ENCODE measurements around the gene DUOXA1.

DUOXA1 gene

GRCh38 chr15:45131510-45131909 is 1.8 kb upstream of the DUOXA1 start:
- no peak for TF ChIP-seq FOXM1 (IDR thresholded peaks at IDR 0.05; ENCODE audit: borderline replicate concordance, low read depth)
- TF ChIP-seq MAX (IDR thresholded peaks at IDR 0.05): no peak
- no peak for TF ChIP-seq EGR1 (IDR thresholded peaks at IDR 0.05)

DNA sequence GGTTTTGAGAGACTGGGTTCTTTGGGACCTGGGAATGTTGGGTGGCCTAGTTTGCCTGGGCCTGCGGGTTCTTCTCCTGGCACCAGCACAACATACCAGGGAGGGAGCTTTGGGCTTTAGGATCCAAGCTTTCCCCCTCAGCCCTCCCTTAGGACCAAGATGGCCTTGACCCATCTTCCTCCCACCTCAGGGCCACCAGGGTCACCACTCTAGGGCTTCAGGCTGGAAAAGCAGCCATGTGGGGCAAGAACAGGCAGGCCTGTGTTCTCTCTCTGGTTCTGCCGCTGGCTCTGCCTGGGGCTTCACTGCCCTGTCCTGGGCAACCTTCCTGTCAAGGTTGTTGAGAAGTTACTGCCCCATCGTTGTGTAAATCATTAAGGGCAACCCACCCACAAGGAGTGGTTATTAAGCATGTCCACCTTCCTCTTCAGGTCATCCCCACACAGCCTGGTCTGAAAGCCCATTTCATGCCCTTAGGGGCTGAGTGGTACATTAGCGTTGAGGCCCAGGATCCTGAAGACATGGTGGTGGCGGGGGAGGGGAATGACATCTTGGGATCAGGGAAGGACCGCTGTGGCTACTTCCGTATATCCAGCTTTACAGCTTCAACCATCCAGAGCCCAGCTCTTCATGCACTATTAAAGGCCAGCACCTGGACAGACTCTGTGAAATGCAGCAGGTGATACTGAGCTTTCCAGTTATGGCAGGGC is 767 bp upstream of the DUOXA1 start:
- TF ChIP-seq EGR1 (IDR thresholded peaks at IDR 0.05): no peak
- no peak for TF ChIP-seq REST (IDR thresholded peaks at IDR 0.05; ENCODE audit: low read depth)
- no peak for TF ChIP-seq FOXM1 (IDR thresholded peaks at IDR 0.05; ENCODE audit: borderline replicate concordance, low read depth)

DNA sequence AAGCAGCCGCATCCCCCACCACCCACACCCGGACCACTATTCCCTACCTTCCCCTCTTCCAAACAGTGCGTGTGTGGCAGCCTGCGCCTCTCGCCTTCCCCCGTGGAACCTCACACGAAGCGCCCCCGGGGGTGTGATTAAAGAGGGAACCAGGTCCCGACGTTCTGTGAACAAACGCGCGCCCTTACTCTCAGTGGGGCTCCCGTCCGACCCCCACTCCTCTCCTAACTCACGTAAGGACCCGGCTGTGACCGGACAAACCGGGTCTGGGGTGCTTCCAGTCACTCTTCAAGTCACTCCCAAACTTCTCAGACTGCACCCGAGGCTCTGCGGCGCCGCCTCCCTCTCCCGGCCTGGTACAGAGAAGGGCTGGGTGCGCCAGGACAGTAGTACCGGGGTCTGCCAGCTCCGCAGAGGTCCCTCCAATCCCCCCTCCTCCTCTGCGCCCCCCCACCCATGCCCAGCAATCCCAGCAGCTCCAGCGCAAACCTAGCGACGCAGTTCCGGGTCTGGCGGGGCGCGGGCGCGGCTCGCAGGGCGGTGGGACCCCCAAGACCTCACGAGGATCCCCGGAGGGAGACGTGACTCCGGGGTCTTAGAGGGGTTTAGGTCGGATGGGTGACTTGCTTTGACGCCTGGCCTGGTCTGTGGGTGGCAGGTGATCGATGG is 574 bp downstream of the DUOXA1 start:
- no peak for TF ChIP-seq EGR1 (IDR thresholded peaks at IDR 0.05)
- TF ChIP-seq CREB1 (IDR thresholded peaks at IDR 0.05; ENCODE audit: low read depth): no peak
- TF ChIP-seq TCF12 (IDR thresholded peaks at IDR 0.05; ENCODE audit: low read depth): no peak
- no peak for TF ChIP-seq TEAD4 (IDR thresholded peaks at IDR 0.05)

GRCh38 chr15:45126535-45127158 is 3.0 kb downstream of the DUOXA1 start:
- TF ChIP-seq REST (IDR thresholded peaks at IDR 0.05; ENCODE audit: low read depth) (no peak), RAD21 (IDR thresholded peaks at IDR 0.05; ENCODE audit: low read depth) (peak; percentile 59), EP300 (IDR thresholded peaks at IDR 0.05; ENCODE audit: borderline replicate concordance) (no peak)

DNA sequence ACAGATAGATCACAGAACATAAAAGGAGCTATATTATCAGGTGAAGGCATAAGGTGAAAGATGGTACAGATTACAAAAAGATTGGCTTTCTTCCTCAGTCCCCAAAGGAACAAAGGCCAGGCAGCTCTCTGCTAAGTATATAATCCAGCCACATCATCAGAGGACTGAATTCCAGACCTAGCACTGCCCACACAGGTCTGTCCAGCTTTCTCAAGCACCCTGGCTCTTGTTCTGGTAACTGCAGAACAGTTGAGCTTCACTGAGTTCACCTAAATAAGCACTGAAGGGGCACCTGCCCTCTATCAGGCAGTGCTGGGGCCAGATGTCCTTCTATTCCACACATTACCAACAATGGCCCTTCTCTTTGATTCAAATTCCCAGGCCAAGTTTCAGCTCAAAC is 6.3 kb downstream of the DUOXA1 start:
- TF ChIP-seq TEAD4 (IDR thresholded peaks at IDR 0.05) (no peak), TCF12 (IDR thresholded peaks at IDR 0.05; ENCODE audit: low read depth) (no peak), REST (IDR thresholded peaks at IDR 0.05; ENCODE audit: low read depth) (no peak), EGR1 (IDR thresholded peaks at IDR 0.05) (no peak), FOXM1 (IDR thresholded peaks at IDR 0.05; ENCODE audit: borderline replicate concordance, low read depth) (no peak), ZBTB7A (IDR thresholded peaks at IDR 0.05; ENCODE audit: low read depth) (no peak), CEBPB (IDR thresholded peaks at IDR 0.05) (no peak), EP300 (IDR thresholded peaks at IDR 0.05; ENCODE audit: borderline replicate concordance) (no peak), MAX (IDR thresholded peaks at IDR 0.05) (no peak), RAD21 (IDR thresholded peaks at IDR 0.05; ENCODE audit: low read depth) (no peak), TAF1 (IDR thresholded peaks at IDR 0.05; ENCODE audit: low read depth) (no peak), CREB1 (IDR thresholded peaks at IDR 0.05; ENCODE audit: low read depth) (no peak), YY1 (IDR thresholded peaks at IDR 0.05; ENCODE audit: low read depth) (no peak), NFIC (IDR thresholded peaks at IDR 0.05) (no peak)
- TF ChIP-seq, protein P1, sequence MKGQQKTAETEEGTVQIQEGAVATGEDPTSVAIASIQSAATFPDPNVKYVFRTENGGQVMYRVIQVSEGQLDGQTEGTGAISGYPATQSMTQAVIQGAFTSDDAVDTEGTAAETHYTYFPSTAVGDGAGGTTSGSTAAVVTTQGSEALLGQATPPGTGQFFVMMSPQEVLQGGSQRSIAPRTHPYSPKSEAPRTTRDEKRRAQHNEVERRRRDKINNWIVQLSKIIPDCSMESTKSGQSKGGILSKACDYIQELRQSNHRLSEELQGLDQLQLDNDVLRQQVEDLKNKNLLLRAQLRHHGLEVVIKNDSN (IDR thresholded peaks at IDR 0.05): no peak
